Endodermal cell (in vitro differentiated cells): ENCODE results near the gene METAP1D. TPM values are rescaled to one million over a fixed set of nuclear protein-coding genes. Genes with fewer than 3 reads are reported as not detected.

ENCODE experiments used
- DNase-seq: peaks from one replicate; pipeline ENCODE4 v3.0.0-alpha.2; 2017
- H3K27ac ChIP-seq: 2 replicates; pipeline ENCODE4 v1.5.1; 2013; ENCODE audit warnings: mild to moderate bottlenecking, low read depth, low read length, moderate library complexity
- H3K27me3 ChIP-seq: 2 replicates; pipeline ENCODE4 v1.6.1; 2013; ENCODE audit warnings: mild to moderate bottlenecking, low read length, moderate library complexity; ENCODE audit not compliant: insufficient read depth, control insufficient read depth, poor library complexity, severe bottlenecking
- H3K36me3 ChIP-seq: 2 replicates; pipeline ENCODE4 v1.7.0; 2013; ENCODE audit warnings: mild to moderate bottlenecking, low read length, moderate library complexity; ENCODE audit not compliant: control insufficient read depth, insufficient read depth
- H3K4me1 ChIP-seq: one replicate; pipeline ENCODE4 v1.7.0; 2013; ENCODE audit warnings: low read length; ENCODE audit not compliant: control insufficient read depth, insufficient read depth
- H3K4me3 ChIP-seq: 2 replicates; pipeline ENCODE4 v1.5.1; 2013; ENCODE audit warnings: mild to moderate bottlenecking, low read length, moderate library complexity
- H3K9ac ChIP-seq: 2 replicates; pipeline ENCODE4 v1.6.1; 2013; ENCODE audit warnings: mild to moderate bottlenecking, low read length, moderate library complexity; ENCODE audit not compliant: poor library complexity, severe bottlenecking; ENCODE audit errors: extremely low read depth
- H3K9me3 ChIP-seq: 2 replicates; pipeline ENCODE4 v1.6.1; 2013; ENCODE audit warnings: mild to moderate bottlenecking, low read length, moderate library complexity; ENCODE audit not compliant: control insufficient read depth
- H3K27ac Mint-ChIP-seq: 2 replicates; pipeline ENCODE4 v1.8.0; 2020; ENCODE audit warnings: mixed read lengths
- H3K27me3 Mint-ChIP-seq: 2 replicates; pipeline ENCODE4 v1.8.0; 2021; ENCODE audit warnings: mild to moderate bottlenecking, mixed read lengths; ENCODE audit not compliant: insufficient read depth
- H3K36me3 Mint-ChIP-seq: 2 replicates; pipeline ENCODE4 v1.8.0; 2020; ENCODE audit warnings: low read depth, mixed read lengths
- H3K4me1 Mint-ChIP-seq: 2 replicates; pipeline ENCODE4 v1.8.0; 2020; ENCODE audit warnings: mixed read lengths
- H3K4me3 Mint-ChIP-seq: 2 replicates; pipeline ENCODE4 v1.8.0; 2020; ENCODE audit warnings: mild to moderate bottlenecking, moderate library complexity, mixed read lengths
- H3K9me3 Mint-ChIP-seq: 2 replicates; pipeline ENCODE4 v1.8.0; 2020; ENCODE audit warnings: mild to moderate bottlenecking, mixed read lengths
- CTCF ChIP-seq: fragments of 200-600 bp; sonication (generic); conservative IDR thresholded peaks from 2 replicates; pipeline ENCODE4 v1.5.0; 2021; ENCODE audit warnings: antibody characterized with exemption, mild to moderate bottlenecking
- WGBS, 2 experiments: methylation state at CpG; one replicate each; pipeline versions ENCODE4 v1.1.5 to v1.1.7; 2013; ENCODE audit warnings: missing lambda C conversion rate in 2 of 2, mixed read lengths in 1 of 2; ENCODE audit not compliant: insufficient coverage in 1 of 2, insufficient read length in 1 of 2; 5-methylcytosine and 5-hydroxymethylcytosine counted together
- total RNA-seq, 2 donors: library from RNA; stranded (reverse); fragmentation: NEBNext Ultra II Directional in 1 of 2; extraction: Animal tissue kit (Norgen Biotek cat#: 25700) in 1 of 2; gene quantifications; 2 replicates in 1 of 2; 3 replicates in 1 of 2; pipeline ENCODE4 v1.2.1, GENCODE V29; 2021

The METAP1D gene
- total RNA-seq, 2 donors from 2014 or later, result 6.0 to 6.5 TPM

GRCh38 chr2:172080641-172081220, 81.0 kb downstream of the METAP1D start:
- H3K36me3 Mint-ChIP-seq, result no peaks in the 10 kb centered on the region
- no peaks in the 10 kb centered on the region for H3K36me3 ChIP-seq
- peaks cover 8% of the 10 kb centered on the region for H3K4me1 ChIP-seq
- no peak for TF ChIP-seq CTCF
- H3K4me3 ChIP-seq, result no peak overlapping the region
- no peak for DNase-seq
- H3K27ac ChIP-seq, result no peak overlapping the region
- no peaks in the 10 kb centered on the region for H3K9me3 Mint-ChIP-seq
- WGBS, 2 experiments, result 3 to 4% methylated on average over 16 to 25 of the region's 25 CpGs
- H3K9me3 ChIP-seq, result no peaks in the 10 kb centered on the region
- H3K4me1 Mint-ChIP-seq, result peaks cover 31% of the 10 kb centered on the region
- H3K27me3 Mint-ChIP-seq, result peaks cover 97% of the 10 kb centered on the region
- no peak overlapping the region for H3K27ac Mint-ChIP-seq
- peaks cover 100% of the 10 kb centered on the region for H3K27me3 ChIP-seq
- peak overlapping the region; percentile 32 for H3K4me3 Mint-ChIP-seq
- no peak overlapping the region for H3K9ac ChIP-seq

- Mint-ChIP-seq H3K4me3 (peak overlapping the region; percentile 32), H3K36me3 (no peaks in the 10 kb centered on the region), H3K27ac (no peak overlapping the region), H3K27me3 (peaks cover 99% of the 10 kb centered on the region), H3K4me1 (peaks cover 34% of the 10 kb centered on the region), H3K9me3 (no peaks in the 10 kb centered on the region)
- Histone ChIP-seq H3K9ac (no peak overlapping the region), H3K27ac (no peak overlapping the region), H3K36me3 (no peaks in the 10 kb centered on the region), H3K9me3 (no peaks in the 10 kb centered on the region), H3K27me3 (peaks cover 100% of the 10 kb centered on the region), H3K4me1 (peaks cover 11% of the 10 kb centered on the region), H3K4me3 (no peak overlapping the region)
- 6 to 7% methylated on average over 32 to 36 of the region's 36 CpGs for WGBS, 2 experiments
- TF ChIP-seq CTCF, result no peak
- DNase-seq, result peak; percentile 78
These were observed 81.7 kb downstream of the METAP1D start for GRCh38 chr2:172081221-172082022.

- no peaks in the 10 kb centered on the region for H3K36me3 ChIP-seq
- peaks cover 11% of the 10 kb centered on the region for H3K4me1 ChIP-seq
- no peak overlapping the region for H3K4me3 ChIP-seq
- peak; percentile 74 for DNase-seq
- 4 to 5% methylated on average over 11 to 14 of the region's 14 CpGs for WGBS, 2 experiments
- H3K27me3 Mint-ChIP-seq, result peaks cover 100% of the 10 kb centered on the region
- peaks cover 42% of the 10 kb centered on the region for H3K4me1 Mint-ChIP-seq
- H3K27ac Mint-ChIP-seq, result no peak overlapping the region
- no peaks in the 10 kb centered on the region for H3K9me3 ChIP-seq
- no peak overlapping the region for H3K9ac ChIP-seq
- no peak overlapping the region for H3K27ac ChIP-seq
- no peaks in the 10 kb centered on the region for H3K9me3 Mint-ChIP-seq
- H3K4me3 Mint-ChIP-seq, result no peak overlapping the region
- no peaks in the 10 kb centered on the region for H3K36me3 Mint-ChIP-seq
- peaks cover 100% of the 10 kb centered on the region for H3K27me3 ChIP-seq
- TF ChIP-seq CTCF, result no peak
These were observed 82.6 kb downstream of the METAP1D start for GRCh38 chr2:172082105-172082943.
